VCaP (cell line): ENCODE data around the gene SLC16A6.
"Not testable (repeated sequence)": the region's sequence is repeated elsewhere in the genome, so short reads cannot be mapped to it uniquely, and the experiment has no call there.

ENCODE experiments used
- H3K27ac ChIP-seq: fragments of 450-650 bp; 2 replicates; pipeline ENCODE4 v1.5.1; 2017
- TF ChIP-seq, protein P1 (sequence below): fragments of 450-650 bp; conservative IDR thresholded peaks from 2 replicates; pipeline ENCODE4 v1.5.1; 2017; ENCODE audit warnings: mild to moderate bottlenecking, moderate library complexity

Gene SLC16A6

DNA sequence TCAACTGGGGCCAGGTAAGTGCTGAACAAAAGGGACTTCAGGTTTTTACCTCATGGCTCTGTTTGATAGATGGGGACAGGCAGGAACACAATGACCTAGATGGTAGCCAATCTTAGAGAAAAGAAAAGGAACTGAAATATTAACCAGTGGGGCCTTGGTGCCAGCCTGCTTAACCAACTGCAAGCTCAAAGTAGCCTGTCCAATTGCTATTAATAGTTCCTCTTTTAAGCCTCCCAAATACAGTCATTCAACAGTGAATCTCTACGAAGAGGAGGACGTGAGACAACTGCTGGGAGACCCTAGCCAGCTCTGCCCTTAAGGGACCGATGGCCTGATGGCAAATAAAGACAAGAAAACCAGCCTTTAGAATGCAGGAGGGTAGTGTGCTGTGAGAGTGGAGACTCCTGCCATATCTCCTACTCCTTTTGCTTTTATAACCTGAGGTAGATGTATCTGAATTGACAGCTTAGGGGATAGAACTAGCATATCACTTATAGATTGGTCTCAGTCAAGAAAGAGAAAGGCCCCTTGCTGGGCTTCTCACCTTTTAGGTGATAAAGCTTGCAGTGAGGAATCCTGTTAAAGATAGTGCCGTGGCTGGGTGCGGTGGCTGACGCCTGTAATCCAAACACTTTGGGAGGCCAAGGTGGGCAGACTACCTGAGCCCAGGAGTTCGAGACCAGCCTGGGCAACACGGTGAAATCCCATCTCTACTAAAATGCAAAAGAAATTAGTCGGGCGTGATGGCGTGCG, 28.7 kb upstream of the SLC16A6 start:
- H3K27ac ChIP-seq, result no peak overlapping the region
- TF ChIP-seq, protein P1, sequence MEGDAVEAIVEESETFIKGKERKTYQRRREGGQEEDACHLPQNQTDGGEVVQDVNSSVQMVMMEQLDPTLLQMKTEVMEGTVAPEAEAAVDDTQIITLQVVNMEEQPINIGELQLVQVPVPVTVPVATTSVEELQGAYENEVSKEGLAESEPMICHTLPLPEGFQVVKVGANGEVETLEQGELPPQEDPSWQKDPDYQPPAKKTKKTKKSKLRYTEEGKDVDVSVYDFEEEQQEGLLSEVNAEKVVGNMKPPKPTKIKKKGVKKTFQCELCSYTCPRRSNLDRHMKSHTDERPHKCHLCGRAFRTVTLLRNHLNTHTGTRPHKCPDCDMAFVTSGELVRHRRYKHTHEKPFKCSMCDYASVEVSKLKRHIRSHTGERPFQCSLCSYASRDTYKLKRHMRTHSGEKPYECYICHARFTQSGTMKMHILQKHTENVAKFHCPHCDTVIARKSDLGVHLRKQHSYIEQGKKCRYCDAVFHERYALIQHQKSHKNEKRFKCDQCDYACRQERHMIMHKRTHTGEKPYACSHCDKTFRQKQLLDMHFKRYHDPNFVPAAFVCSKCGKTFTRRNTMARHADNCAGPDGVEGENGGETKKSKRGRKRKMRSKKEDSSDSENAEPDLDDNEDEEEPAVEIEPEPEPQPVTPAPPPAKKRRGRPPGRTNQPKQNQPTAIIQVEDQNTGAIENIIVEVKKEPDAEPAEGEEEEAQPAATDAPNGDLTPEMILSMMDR, result no peak

DNA sequence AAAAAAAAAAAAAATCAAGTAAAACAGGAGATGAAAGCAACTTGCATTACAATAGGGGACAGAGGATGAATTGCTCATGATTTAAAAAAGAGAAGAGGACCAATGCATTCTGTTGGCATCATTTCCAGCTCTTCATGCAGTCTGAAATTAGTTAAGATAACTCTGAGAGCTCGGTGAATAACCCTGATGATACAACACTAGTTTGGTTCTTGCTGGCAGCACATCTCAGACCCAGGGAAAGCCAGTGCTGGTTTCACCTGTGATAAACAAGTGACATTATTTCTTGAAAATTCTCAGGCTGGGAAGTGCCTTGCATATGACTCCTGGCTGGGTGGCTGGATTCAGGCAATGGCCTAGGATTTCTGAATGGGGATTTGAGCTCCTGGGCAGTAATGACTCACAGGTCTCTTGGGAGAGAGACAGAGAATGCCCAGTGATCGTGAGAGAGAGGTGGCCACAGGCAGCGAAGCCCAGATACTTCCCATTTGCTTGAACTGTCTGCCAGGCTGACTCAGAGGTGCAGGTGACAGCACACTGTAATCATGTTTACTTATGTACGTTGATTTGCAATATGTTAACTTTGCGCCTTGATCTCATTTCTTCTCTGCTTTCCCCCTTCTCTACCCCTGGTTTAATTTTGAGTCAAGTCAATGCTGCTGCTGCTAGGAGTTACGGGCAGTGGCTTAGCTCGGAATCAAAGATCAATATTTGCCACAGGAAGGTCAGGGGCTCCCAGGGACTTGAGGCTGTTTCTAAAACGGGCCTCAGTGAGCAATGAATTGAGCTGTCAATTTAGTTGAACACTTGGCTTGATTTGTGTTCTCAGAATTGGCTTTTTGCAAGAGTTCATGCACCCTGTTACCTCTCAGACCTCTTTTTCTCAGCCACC, 27.4 kb upstream of the SLC16A6 start:
- H3K27ac ChIP-seq, result no peak overlapping the region

DNA sequence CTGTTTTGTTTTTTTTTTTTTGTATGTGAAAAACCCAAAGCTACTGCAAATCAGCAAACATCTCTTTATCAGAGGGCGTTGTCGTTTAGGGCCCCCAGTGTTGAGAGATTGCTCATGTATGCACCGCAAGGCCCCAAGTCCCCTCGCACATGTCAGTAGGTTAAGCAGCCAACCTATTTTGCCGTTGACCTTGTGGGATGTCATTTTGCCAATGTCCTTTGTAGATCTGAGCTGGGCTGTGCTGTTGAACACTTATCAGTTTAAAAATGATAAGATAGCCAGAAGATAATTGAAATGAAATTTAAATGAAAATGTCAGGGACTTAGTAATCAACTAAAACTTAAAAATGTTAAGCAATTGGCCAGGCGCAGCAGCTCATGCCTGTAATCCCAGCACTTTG, 26.5 kb upstream of the SLC16A6 start:
- TF ChIP-seq, protein P1, result no peak
- no peak overlapping the region for H3K27ac ChIP-seq

More for the DNA sequence above, 27.4 kb upstream of the SLC16A6 start:
- TF ChIP-seq, protein P1, result no peak

DNA sequence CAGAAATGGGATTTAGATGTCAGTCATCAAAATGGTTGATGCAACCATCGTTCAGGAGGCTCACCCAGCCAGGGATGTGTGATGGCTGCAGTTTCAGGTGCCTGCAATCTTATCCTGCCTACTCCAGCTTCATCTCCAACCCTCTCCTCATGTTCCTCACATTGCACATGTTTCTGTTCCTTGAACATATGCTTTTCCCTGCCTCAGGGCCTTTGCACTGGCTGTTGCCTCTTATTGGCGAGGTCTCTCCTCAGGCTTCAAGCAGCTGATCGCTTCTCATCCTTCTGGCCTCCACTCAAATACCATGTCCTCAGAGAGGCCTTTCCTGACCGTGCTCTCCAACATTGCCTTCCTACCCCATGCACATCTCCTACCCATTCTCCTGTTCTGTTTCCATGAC, 25.0 kb upstream of the SLC16A6 start:
- no peak overlapping the region for H3K27ac ChIP-seq
- TF ChIP-seq, protein P1, result no peak

DNA sequence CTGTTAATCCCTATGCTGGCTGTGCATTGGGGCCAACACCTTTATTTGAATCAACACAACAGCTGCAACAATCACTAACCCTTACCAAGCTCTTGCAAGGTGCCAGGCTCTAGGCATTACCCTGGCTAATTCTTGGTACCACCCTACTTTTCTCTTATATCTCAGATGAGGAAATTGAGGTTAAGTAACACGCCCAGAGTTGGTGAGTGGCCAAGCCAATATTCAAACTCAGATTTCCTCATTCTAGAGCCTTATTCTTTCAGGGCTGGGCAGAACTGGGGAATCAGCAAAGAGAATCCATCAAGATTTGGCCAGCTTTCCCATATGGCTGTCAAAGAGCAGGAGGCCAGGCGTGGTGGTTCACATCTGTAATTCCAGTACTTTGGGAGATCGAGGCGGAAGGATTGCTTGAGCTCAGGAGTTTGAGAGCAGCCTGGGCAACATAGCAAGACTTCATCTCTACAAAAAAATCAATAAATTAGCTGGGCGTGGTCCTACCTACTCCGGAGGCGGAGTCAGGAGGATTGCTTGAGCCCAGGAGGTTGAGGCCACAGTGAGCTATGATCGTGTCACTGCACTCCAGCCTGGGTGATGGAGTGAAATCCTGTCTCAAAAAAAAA, 24.1 kb upstream of the SLC16A6 start:
- TF ChIP-seq, protein P1, result no peak
- H3K27ac ChIP-seq, result no peak overlapping the region

DNA sequence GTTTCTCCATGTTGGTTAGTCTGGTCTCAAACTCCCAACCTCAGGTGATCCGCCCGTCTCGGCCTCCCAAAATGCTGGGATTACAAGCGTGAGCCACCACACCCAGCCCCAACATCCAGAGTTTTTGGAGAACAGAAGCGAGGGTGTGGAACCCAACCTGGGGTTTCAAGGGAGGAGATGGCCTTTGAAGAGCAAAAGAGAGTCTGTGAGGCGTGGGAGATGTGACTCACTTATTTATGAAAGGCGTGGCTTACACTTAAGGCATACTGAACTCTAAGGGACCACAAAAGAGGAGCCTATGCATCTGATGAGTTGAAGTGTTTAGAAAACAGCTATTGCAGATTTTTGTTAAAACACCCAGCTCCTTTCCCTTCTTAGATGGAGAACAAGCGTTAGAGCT, 19.2 kb upstream of the SLC16A6 start:
- TF ChIP-seq, protein P1, result no peak
- no peak overlapping the region for H3K27ac ChIP-seq

DNA sequence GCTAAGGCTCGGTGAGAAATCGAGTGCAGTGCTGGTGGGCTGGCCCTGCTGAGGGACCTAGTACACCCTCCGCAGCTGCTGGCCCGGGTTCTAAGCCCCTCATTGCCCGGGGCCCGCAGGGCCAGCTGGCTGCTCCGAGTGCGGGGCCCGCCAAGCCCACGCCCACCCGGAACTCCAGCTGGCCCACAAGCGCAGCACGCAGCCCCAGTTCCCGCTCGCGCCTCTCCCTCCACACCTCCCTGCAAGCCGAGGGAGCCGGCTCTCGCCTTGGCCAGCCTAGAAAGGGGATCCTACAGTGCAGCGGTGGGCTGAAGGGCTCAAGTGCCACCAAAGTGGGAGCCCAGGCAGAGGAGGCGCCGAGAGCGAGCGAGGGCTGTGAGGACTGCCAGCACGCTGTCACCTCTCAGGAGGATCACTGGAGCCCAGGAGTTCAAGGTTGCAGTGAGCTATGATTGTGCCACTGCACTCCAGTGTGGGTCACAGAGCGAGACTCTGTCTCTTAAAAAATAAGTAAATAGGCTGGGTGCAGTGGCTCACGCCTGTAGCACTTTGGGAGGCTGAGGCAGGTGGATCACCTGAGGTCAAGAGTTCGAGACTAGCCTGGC, 18.2 kb upstream of the SLC16A6 start:
- not testable (repeated sequence) for H3K27ac ChIP-seq

DNA sequence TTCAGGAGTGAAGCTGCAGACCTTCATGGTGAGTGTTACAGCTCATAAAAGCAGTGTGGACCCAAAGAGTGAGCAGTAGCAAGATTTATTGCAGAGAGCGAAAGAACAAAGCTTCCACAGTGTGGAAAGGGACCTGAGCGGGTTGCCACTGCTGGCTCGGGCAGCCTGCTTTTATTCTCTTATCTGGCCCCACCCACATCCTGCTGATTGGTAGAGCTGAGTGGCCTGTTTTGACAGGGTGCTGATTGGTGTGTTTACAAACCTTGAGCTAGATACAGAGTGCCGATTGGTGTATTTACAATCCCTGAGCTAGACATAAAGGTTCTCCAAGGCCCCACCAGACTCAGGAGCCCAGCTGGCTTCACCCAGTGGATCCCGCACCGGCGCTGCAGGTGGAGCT, 17.6 kb upstream of the SLC16A6 start:
- not testable (repeated sequence) for H3K27ac ChIP-seq
